ENCODE results near the gene BOLA3.

DNA sequence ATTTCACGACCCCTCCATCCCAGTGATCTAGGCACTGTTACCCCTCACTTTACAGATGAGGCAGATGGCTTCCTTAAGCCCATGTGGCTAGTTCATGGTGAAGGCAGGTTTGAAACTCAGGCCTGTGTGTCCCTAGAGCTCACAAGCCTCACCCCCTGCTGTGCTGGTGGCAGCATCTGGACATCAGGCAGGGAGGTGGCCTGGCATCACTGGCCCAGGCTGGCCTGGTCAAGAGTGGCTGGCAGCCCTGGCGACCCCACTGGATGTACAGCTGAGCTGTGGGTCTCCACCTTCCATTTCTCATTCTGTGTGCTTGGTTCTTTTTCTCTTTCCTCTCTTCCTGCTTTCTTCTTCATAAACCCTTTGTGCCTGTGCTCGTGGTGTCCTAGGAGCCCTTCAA lies 56.3 kb downstream of the BOLA3 start:
- TF ChIP-seq CTCF (IDR thresholded peaks at IDR 0.05) = no peak
- no peak for TF ChIP-seq POLR2A (IDR thresholded peaks at IDR 0.05)
- TF ChIP-seq POLR2AphosphoS5 (IDR thresholded peaks at IDR 0.05; ENCODE audit: insufficient read depth in 1 of 2, low read depth in 1 of 2) = no peak
